Measurements from ENCODE around the gene PIP4K2A. TPM values are rescaled to one million over a fixed set of nuclear protein-coding genes. Genes with fewer than 3 reads are reported as not detected.

Gene PIP4K2A
- total RNA-seq, 1 donor from 2014 or later: 101 TPM

DNA sequence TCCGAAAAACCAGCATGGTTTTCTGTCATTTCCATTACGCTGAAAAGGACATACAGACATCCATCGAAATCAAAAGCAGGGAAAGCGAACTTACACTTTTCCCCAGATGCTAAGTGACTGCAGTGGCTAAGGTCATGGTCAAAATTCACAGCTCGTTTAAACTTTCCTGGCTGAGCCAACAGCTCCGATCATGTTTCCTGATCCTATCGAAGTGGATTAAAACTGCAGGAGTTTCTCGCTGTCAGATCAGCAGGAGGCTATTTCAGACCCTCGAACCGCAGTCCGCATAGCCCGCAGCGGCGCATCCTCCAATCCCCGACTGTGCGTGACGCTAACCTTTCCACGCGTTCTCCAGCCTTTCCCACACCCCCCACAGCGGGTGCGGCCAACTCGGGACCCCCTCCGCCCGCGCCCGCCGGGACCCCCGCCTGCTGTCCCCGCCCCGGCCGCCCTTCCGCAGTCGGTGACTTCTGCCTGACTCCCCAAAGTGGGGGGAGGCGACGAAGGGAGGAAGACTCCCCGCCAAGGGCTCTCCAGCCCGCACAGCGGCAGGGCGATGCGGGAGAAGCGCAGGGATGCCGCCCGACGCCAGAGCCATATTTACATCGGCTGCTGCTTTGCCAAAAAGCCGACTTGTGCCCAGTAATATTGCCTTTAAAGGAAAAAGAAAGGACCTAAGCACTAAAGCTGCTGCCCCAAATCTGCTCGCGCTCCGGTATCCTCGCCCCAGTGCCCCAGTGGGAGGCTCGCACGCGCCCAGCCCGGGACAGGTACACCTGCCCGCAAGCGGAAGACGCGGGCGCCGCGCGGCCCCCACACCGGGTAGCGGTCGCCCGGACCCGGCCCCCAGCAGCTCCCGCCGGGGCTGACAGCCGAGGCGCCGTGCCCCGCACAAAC is 1.2 kb downstream of the PIP4K2A start:
- H3K9me3 Mint-ChIP-seq: no peaks in the 10 kb centered on the region
- peaks cover 17% of the 10 kb centered on the region for H3K36me3 Mint-ChIP-seq (ENCODE audit: low read depth)
- peak overlapping the region; percentile 90 for H3K4me3 Mint-ChIP-seq
- DNase-seq: peak; percentile 83
- H3K27me3 Mint-ChIP-seq: no peaks in the 10 kb centered on the region
- intact Hi-C loops (cut with micrococcal nuclease): loop anchor here (1.0 to 10.0 kb wide), 11 partner anchors 20 to 1198 kb away; partner anchors contain the start of genes BMI1, DNAJC1 and MSRB2
- peaks cover 44% of the 10 kb centered on the region for H3K4me1 Mint-ChIP-seq
- H3K27ac Mint-ChIP-seq: peak overlapping the region; percentile 82

DNA sequence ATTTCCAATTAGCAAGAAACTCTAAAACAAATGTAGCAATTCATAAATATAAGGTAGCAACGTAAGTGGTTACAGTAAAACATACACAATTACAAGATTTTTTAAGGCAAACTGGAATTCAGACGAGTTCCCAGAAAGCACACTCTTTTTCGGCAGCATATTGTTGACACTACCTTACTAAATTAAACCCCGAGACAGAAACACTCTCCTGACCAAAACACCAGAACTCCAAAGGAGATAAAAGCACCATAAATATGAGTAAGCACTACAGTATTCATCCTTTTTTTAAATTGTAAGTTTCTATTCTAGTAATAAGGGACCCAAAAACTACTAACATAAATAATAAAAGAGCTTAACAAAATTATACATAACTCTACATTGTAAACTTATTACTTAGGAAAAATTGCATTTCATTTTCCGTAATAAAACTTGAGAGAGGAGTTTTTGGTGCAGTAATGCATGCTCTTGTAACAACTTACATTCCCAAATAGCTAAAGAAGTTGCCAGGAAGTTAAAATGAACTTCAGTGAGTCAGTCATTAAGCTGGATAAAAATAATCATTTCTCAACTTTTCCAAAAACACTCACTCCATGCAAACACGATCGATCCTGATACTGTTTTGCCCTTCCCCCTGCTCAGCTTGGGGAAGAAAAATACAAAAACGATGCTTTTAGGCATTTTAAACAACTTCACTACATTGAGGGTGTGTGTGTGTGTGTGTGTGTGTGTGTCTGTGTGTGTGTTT is 2.0 kb downstream of the PIP4K2A start:
- H3K9me3 Mint-ChIP-seq: no peaks in the 10 kb centered on the region
- peaks cover 52% of the 10 kb centered on the region for H3K4me1 Mint-ChIP-seq
- DNase-seq: no peak
- H3K4me3 Mint-ChIP-seq: peak overlapping the region; percentile 90
- peaks cover 25% of the 10 kb centered on the region for H3K36me3 Mint-ChIP-seq (ENCODE audit: low read depth)
- peak overlapping the region; percentile 82 for H3K27ac Mint-ChIP-seq
- no peaks in the 10 kb centered on the region for H3K27me3 Mint-ChIP-seq
- intact Hi-C loops (cut with micrococcal nuclease): loop anchor here (1.0 to 10.0 kb wide), 10 partner anchors 19 to 1198 kb away; partner anchors contain the start of genes BMI1, DNAJC1 and MSRB2

DNA sequence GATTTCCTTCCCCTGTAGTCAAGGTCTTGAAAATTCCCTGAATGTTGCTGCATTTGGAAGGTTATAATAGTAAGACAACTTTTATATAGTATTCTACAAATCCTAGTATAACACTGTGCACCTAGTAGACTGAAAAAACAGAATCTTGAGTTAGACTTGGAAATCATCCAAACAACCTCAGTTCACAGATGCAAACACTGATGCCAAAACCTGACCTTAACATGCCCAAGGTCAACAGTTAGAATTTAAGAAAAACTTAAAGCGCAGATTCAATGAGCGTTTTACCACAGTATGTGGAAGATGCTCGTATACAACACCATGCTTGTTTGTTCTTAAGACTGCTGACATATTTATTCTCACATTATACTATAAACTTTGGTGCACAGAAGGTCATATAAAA is 3.0 kb downstream of the PIP4K2A start:
- DNase-seq: no peak
- Mint-ChIP-seq H3K4me1 (peaks cover 57% of the 10 kb centered on the region), H3K27ac (no peak overlapping the region), H3K4me3 (peak overlapping the region; percentile 58), H3K27me3 (no peaks in the 10 kb centered on the region), H3K36me3 (ENCODE audit: low read depth) (peaks cover 30% of the 10 kb centered on the region), H3K9me3 (peaks cover 1% of the 10 kb centered on the region)
- intact Hi-C loops (cut with micrococcal nuclease): loop anchor here (5.0 to 10.0 kb wide), 7 partner anchors 79 to 1197 kb away; partner anchors contain the start of genes BMI1, DNAJC1 and MSRB2

DNA sequence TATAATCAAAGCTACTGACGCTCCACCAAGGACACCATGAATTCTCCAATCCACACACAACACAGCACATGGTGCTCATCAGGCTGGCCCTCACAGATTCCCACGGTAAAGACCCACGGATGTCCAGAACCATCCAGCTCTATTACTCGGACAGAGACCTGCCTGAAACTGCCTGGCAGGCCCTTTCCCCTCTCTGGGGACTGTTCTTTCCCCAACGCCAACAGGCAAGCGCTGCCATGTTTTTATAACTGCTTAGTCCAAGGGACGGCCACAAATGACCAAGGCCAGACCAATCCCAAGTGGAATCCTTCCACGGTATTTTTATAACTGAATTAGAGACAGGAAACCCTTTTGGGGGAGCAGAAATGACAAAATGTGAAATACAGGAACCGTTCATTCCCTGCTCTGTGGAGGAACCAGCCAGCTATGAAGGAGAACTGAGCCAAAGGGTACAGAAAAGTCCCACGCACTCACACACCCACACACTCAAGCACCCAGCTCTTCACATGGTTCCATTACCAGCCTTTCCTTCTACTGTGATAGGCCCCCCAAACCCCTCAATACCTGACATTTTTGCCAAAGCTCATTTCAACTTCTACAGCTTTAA is 4.1 kb downstream of the PIP4K2A start:
- H3K27me3 Mint-ChIP-seq: no peaks in the 10 kb centered on the region
- H3K4me3 Mint-ChIP-seq: peak overlapping the region; percentile 21
- intact Hi-C loops (cut with micrococcal nuclease): loop anchor here (5.0 to 10.0 kb wide), 7 partner anchors 78 to 1195 kb away; partner anchors contain the start of genes BMI1, DNAJC1 and MSRB2
- H3K9me3 Mint-ChIP-seq: peaks cover 5% of the 10 kb centered on the region
- DNase-seq: no peak
- peaks cover 64% of the 10 kb centered on the region for H3K4me1 Mint-ChIP-seq
- peaks cover 37% of the 10 kb centered on the region for H3K36me3 Mint-ChIP-seq (ENCODE audit: low read depth)
- peak overlapping the region; percentile 25 for H3K27ac Mint-ChIP-seq

DNA sequence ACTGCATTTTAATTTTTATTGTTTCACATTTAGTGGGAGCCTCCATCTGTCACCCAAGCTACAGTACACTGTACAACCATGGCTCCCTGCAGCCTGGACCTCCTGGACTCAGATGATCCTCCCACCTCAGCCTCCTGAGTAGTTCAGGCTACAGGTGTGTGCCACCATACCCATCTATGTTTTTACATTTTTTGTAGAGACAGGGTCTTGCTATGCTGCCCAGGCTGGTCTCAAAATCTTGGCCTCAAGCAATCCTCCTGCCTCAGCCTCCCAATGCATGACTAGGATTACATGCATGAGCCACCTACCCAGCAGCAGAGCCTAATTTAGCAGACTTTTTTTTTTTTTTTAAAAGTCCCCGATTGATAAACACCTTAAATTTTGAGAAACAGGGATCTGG is 5.6 kb downstream of the PIP4K2A start:
- no peak overlapping the region for H3K27ac Mint-ChIP-seq
- peaks cover 71% of the 10 kb centered on the region for H3K4me1 Mint-ChIP-seq
- peaks cover 5% of the 10 kb centered on the region for H3K9me3 Mint-ChIP-seq
- H3K36me3 Mint-ChIP-seq (ENCODE audit: low read depth): peaks cover 48% of the 10 kb centered on the region
- H3K27me3 Mint-ChIP-seq: no peaks in the 10 kb centered on the region
- intact Hi-C loops (cut with micrococcal nuclease): no loop called here
- no peak for DNase-seq
- H3K4me3 Mint-ChIP-seq: no peak overlapping the region

DNA sequence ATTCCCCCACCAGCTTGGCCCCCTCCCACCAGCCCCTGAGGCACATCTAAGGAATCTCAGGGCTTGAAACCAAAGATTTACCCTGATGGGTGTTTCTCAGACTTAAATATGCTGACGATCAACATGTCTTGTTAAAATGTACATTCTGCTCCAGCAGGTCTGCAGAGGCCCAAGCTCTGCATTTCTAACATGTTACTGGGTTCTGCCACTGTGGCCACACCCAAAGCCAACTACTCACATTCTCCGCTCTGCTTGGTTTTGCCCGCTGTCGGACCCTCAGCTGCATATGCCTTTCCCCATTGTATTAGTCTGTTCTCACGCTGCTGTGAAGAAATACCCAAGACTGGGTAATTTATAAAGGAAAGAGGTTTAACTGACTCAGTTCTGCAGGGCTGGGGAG is 8.9 kb downstream of the PIP4K2A start:
- no peak overlapping the region for H3K27ac Mint-ChIP-seq
- peaks cover 77% of the 10 kb centered on the region for H3K4me1 Mint-ChIP-seq
- H3K9me3 Mint-ChIP-seq: peaks cover 5% of the 10 kb centered on the region
- H3K27me3 Mint-ChIP-seq: no peaks in the 10 kb centered on the region
- H3K36me3 Mint-ChIP-seq (ENCODE audit: low read depth): peaks cover 62% of the 10 kb centered on the region
- no peak overlapping the region for H3K4me3 Mint-ChIP-seq
- DNase-seq: no peak
- intact Hi-C loops (cut with micrococcal nuclease): no loop called here

DNA sequence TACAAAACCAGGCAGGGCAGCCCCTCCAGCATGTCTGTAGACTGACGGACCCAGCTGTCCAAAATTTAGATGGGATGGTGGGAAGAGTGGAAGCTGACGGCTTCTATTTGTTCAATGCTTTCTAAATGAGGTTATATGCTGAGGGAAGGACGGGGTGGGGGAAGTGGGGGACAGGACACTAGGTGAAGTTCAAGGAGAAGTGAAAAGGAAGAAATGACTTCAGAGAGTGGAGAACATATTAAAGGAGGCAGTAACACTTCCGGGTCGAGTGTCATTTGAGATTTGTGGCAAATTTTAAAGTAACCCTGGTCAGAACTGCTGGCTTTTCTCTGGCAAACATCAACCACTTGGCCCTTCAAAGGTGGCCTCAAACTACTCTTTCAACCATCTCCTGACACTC is 9.4 kb downstream of the PIP4K2A start:
- peaks cover 73% of the 10 kb centered on the region for H3K4me1 Mint-ChIP-seq
- peaks cover 5% of the 10 kb centered on the region for H3K9me3 Mint-ChIP-seq
- no peak for DNase-seq
- no peaks in the 10 kb centered on the region for H3K27me3 Mint-ChIP-seq
- H3K4me3 Mint-ChIP-seq: no peak overlapping the region
- intact Hi-C loops (cut with micrococcal nuclease): no loop called here
- peaks cover 59% of the 10 kb centered on the region for H3K36me3 Mint-ChIP-seq (ENCODE audit: low read depth)
- no peak overlapping the region for H3K27ac Mint-ChIP-seq

DNA sequence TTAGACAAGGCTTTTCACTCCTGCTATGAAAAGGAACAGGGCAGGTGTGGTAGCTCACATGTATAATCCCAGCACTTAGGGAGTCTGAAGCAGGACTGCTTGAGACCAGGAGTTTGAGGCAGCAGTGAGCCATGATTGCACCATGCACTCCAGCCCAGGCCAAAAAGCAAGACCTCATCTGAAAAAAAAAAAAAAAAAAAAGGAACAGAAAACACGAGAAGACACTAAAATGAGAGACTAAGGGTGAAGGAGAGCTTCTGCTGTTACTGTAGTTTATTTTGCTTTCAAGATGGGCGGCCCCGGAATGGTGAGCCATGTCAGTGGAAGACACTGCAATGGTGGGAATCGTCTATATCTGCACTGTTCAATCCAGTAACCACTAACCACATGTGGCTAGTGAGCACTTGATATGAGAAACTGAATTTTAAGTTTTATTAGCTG is 9.9 kb downstream of the PIP4K2A start:
- Mint-ChIP-seq H3K9me3 (peaks cover 5% of the 10 kb centered on the region), H3K27ac (peak overlapping the region; percentile 22), H3K4me1 (peaks cover 72% of the 10 kb centered on the region), H3K36me3 (ENCODE audit: low read depth) (peaks cover 59% of the 10 kb centered on the region), H3K4me3 (no peak overlapping the region), H3K27me3 (no peaks in the 10 kb centered on the region)
- intact Hi-C loops (cut with micrococcal nuclease): no loop called here
- no peak for DNase-seq

DNA sequence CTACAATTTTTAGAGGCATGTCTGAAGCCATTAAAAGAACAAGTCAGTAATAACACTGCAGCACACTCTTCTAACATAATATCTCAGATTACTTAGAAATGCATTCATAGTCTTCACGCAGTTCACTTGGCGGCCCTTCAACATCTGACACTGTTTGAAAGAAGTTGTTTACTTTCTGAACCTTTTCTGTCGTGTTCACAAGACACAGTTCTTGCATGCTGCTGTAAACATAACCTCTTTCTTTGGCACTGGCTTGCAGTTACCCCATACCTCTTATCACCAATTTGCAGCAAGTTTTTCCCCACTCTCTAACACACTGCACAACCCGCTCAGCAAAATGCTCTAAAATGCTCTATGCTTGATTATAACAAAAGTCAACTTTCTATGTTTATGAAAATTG is 12.0 kb downstream of the PIP4K2A start:
- DNase-seq: no peak
- Mint-ChIP-seq H3K36me3 (ENCODE audit: low read depth) (peaks cover 44% of the 10 kb centered on the region), H3K9me3 (peaks cover 5% of the 10 kb centered on the region), H3K4me1 (peaks cover 57% of the 10 kb centered on the region), H3K27ac (no peak overlapping the region), H3K27me3 (no peaks in the 10 kb centered on the region), H3K4me3 (no peak overlapping the region)
- intact Hi-C loops (cut with micrococcal nuclease): no loop called here

DNA sequence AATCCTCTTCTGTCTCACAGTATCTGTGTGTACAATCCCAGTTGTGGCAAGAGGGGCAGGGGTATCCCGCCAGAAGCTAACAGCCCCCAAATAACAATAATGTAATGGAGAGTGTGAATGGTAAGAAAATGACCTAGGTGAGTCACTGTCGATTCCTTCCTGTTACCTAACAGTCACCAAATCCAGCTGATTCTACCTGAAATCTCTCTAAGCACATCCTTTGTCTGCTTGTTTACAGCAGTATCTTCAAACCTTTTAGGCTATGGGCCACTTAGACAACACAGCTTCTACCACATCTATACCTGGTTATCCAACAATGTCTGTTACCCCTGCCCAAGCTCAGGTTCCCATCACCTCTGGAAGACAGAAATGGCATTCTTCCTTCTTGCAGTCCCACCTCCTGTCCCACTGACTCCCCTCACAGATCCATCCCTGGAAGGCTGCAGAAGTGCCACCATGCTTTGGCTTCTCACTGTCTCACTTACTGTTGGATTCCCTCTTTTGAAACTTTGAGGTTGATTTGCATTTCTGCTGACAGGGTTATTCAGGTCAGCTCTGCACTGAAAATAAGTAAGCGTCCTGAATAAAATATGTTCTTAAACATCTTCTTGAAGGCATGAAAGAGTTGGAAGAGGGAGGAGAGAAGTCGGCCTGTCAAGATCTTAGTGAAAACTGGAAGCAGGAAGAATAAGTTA is 13.1 kb downstream of the PIP4K2A start:
- DNase-seq: no peak
- Mint-ChIP-seq H3K27ac (peak overlapping the region; percentile 30), H3K36me3 (ENCODE audit: low read depth) (peaks cover 39% of the 10 kb centered on the region), H3K27me3 (no peaks in the 10 kb centered on the region), H3K9me3 (peaks cover 3% of the 10 kb centered on the region), H3K4me1 (peaks cover 55% of the 10 kb centered on the region), H3K4me3 (no peak overlapping the region)
- intact Hi-C loops (cut with micrococcal nuclease): no loop called here

DNA sequence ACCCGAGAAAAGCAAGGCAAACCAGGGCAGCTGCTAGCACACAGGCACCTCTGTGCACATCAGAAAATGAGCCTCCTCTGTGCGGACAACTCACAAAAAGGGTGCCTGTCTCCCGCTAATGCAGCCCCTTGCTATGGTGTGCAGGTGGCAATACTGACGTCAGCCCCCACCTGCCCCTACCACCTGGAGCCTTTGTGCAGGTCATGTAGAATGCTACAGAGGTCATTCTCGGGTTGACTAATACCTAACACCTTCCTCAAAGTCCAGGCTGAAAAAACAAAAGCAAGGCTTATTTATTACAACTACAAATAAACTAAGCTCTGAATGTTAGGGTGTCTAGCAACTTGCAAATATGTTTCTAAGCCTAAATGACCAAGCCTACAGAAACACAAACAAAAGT is 13.9 kb downstream of the PIP4K2A start:
- Mint-ChIP-seq H3K4me1 (peaks cover 49% of the 10 kb centered on the region), H3K27me3 (no peaks in the 10 kb centered on the region), H3K36me3 (ENCODE audit: low read depth) (peaks cover 34% of the 10 kb centered on the region), H3K27ac (no peak overlapping the region), H3K9me3 (no peaks in the 10 kb centered on the region), H3K4me3 (no peak overlapping the region)
- intact Hi-C loops (cut with micrococcal nuclease): no loop called here
- no peak for DNase-seq

DNA sequence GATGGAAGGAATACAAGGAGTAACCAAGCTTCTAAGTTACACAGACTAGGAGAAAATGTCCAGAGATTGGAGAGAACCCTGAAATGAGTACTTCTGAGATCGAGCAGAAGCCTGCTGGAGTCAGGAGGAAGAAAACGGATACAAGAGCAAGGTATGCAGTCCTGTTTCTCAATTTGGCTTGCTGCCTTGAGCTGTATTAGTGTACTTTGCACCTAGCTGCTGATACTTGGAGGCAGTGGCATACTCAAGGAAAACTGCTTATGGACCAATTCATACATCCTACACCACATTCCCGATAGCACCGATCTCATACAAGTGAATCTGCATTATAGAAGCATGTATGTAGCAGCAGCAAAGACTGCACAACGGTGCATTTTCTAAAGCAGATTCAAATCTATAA is 14.4 kb downstream of the PIP4K2A start:
- Mint-ChIP-seq H3K36me3 (ENCODE audit: low read depth) (peaks cover 34% of the 10 kb centered on the region), H3K27ac (no peak overlapping the region), H3K4me1 (peaks cover 49% of the 10 kb centered on the region), H3K27me3 (no peaks in the 10 kb centered on the region), H3K9me3 (no peaks in the 10 kb centered on the region), H3K4me3 (no peak overlapping the region)
- intact Hi-C loops (cut with micrococcal nuclease): no loop called here
- no peak for DNase-seq

DNA sequence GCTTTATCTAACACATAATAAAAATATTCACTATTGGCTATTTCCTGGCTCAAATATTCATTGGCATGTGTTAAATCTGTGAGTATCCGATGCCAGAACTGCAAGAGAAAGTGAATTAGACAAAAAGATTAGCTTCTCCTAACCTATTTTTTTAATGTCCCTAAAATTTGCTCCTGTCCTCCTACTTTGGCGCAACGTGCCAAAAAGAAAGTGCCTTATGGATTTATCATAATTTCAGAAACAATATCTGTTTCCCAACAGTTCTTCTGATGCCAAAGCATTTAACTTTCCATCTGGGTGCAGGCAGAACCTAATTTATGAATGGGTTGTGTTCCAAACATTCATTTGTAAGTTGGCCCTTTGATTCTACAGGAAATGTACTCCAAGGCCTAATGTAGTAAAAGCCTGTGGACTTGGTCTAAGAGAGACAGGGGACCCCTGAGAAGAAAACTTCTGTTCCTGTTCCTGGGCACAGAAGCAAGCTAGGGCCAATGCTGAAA is 15.4 kb downstream of the PIP4K2A start:
- peaks cover 45% of the 10 kb centered on the region for H3K4me1 Mint-ChIP-seq
- H3K27me3 Mint-ChIP-seq: no peaks in the 10 kb centered on the region
- H3K4me3 Mint-ChIP-seq: no peak overlapping the region
- H3K36me3 Mint-ChIP-seq (ENCODE audit: low read depth): peaks cover 26% of the 10 kb centered on the region
- no peaks in the 10 kb centered on the region for H3K9me3 Mint-ChIP-seq
- intact Hi-C loops (cut with micrococcal nuclease): no loop called here
- H3K27ac Mint-ChIP-seq: no peak overlapping the region
- DNase-seq: no peak

Measured in activated CD4-positive, alpha-beta T cell treated with anti-CD3 and anti-CD28 coated beads, Interleukin-2, amount 10 ng/mL, durations not matched to agents 24 days and 14 days (primary cell).